Measurements from ENCODE around the gene RXRB.
A peak's percentile ranks its signal among the peaks of the same experiment; 100 is the strongest.

Gene RXRB

GRCh38 chr6:33211666-33212422 lies 11.4 kb upstream of the RXRB start:
- DNase-seq (ENCODE audit: low spot score): no peak

- no peak for DNase-seq (ENCODE audit: low spot score)
These were observed 10.7 kb upstream of the RXRB start for GRCh38 chr6:33211136-33211535.

GRCh38 chr6:33209856-33210255 lies 9.4 kb upstream of the RXRB start:
- no peak for DNase-seq (ENCODE audit: low spot score)

- peak; percentile 98 for DNase-seq (ENCODE audit: low spot score)
These were observed 7.9 kb upstream of the RXRB start, which contains the start of gene RING1 for GRCh38 chr6:33208091-33208967. TSS of gene RING1 (plus strand) at chr6:33208500. CDS start at chr6:33208823, 323 bp downstream.

- DNase-seq (ENCODE audit: low spot score): peak; percentile 77
These were observed 7.2 kb upstream of the RXRB start for GRCh38 chr6:33207552-33208090.

- peak; percentile 53 for DNase-seq (ENCODE audit: low spot score)
These were observed 6.5 kb upstream of the RXRB start for GRCh38 chr6:33206864-33207551.

GRCh38 chr6:33206027-33206863 lies 5.8 kb upstream of the RXRB start:
- DNase-seq (ENCODE audit: low spot score): no peak

GRCh38 chr6:33205191-33206026 lies 4.9 kb upstream of the RXRB start:
- DNase-seq (ENCODE audit: low spot score): no peak

- peak; percentile 97 for DNase-seq (ENCODE audit: low spot score)
These were observed 4.1 kb upstream of the RXRB start, which contains the start of gene HSD17B8 for GRCh38 chr6:33204415-33205190. TSS of gene HSD17B8 (plus strand) at chr6:33204655. CDS start at chr6:33204669, 14 bp downstream.

- DNase-seq (ENCODE audit: low spot score): no peak
These were observed 3.6 kb upstream of the RXRB start for GRCh38 chr6:33204165-33204414.

- no peak for DNase-seq (ENCODE audit: low spot score)
These were observed 3.1 kb upstream of the RXRB start for GRCh38 chr6:33203443-33204164.

- no peak for DNase-seq (ENCODE audit: low spot score)
These were observed 2.3 kb upstream of the RXRB start for GRCh38 chr6:33202799-33203198.

GRCh38 chr6:33201935-33202334 lies 1.5 kb upstream of the RXRB start:
- DNase-seq (ENCODE audit: low spot score): no peak

- DNase-seq (ENCODE audit: low spot score): peak; percentile 36
These were observed 681 bp upstream of the RXRB start for GRCh38 chr6:33201147-33201545.

- peak; percentile 88 for DNase-seq (ENCODE audit: low spot score)
These were observed 712 bp downstream of the RXRB start for GRCh38 chr6:33199687-33200218.

- DNase-seq (ENCODE audit: low spot score): no peak
These were observed 1.5 kb downstream of the RXRB start for GRCh38 chr6:33198853-33199436.

GRCh38 chr6:33198159-33198852 lies 2.2 kb downstream of the RXRB start:
- no peak for DNase-seq (ENCODE audit: low spot score)

All from GM03348 (cell line).